HG02852 (cell line): Measurements from ENCODE around the gene RASA3.
A peak's percentile ranks its signal among the peaks of the same experiment; 100 is the strongest.
"Not testable (repeated sequence)": the region's sequence is repeated elsewhere in the genome, so short reads cannot be mapped to it uniquely, and the experiment has no call there.

ENCODE experiments used
- ATAC-seq: cut with Tn5 transposase; IDR thresholded peaks from one replicate; pipeline ENCODE4 v1.9.1; 2021; ENCODE audit warnings: mild to moderate bottlenecking, moderate library complexity; ENCODE audit not compliant: unreplicated experiment

Gene RASA3

GRCh38 chr13:114132419-114133121 is at the start of gene RASA3:
RASA3 (minus strand) TSS chr13:114132623; CDS start chr13:114132489, 134 bp downstream.
- ATAC-seq, result peak; percentile 60

- no peak for ATAC-seq
Measured at GRCh38 chr13:114179087-114179658, 46.8 kb upstream of the RASA3 start, which contains the start of gene CFAP97D2. CFAP97D2 (plus strand) TSS chr13:114179257; CDS start chr13:114179331, 74 bp downstream.

- ATAC-seq, result no peak
Measured at GRCh38 chr13:114177245-114178010, 45.0 kb upstream of the RASA3 start.

GRCh38 chr13:114176359-114176902 is 44.0 kb upstream of the RASA3 start:
- ATAC-seq, result not testable (repeated sequence)

GRCh38 chr13:114174529-114174961 is 42.1 kb upstream of the RASA3 start:
- no peak for ATAC-seq

GRCh38 chr13:114173745-114174144 is 41.3 kb upstream of the RASA3 start:
- ATAC-seq, result no peak

GRCh38 chr13:114173272-114173671 is 40.8 kb upstream of the RASA3 start:
- no peak for ATAC-seq

GRCh38 chr13:114167885-114168284 is 35.5 kb upstream of the RASA3 start:
- ATAC-seq, result no peak

GRCh38 chr13:114167426-114167825 is 35.0 kb upstream of the RASA3 start:
- no peak for ATAC-seq

- ATAC-seq, result no peak
Measured at GRCh38 chr13:114166381-114167131, 34.1 kb upstream of the RASA3 start.

GRCh38 chr13:114164681-114165429 is 32.4 kb upstream of the RASA3 start:
- no peak for ATAC-seq

- no peak for ATAC-seq
Measured at GRCh38 chr13:114164053-114164452, 31.6 kb upstream of the RASA3 start.

- no peak for ATAC-seq
Measured at GRCh38 chr13:114162533-114162922, 30.1 kb upstream of the RASA3 start.

- ATAC-seq, result no peak
Measured at GRCh38 chr13:114161644-114162532, 29.5 kb upstream of the RASA3 start.

GRCh38 chr13:114161028-114161556 is 28.7 kb upstream of the RASA3 start:
- no peak for ATAC-seq

GRCh38 chr13:114158869-114159666 is 26.6 kb upstream of the RASA3 start:
- ATAC-seq, result not testable (repeated sequence)

- ATAC-seq, result no peak
Measured at GRCh38 chr13:114157869-114158495, 25.6 kb upstream of the RASA3 start.
